ENCODE data around the gene GPR15LG. TPM values are rescaled to one million over a fixed set of nuclear protein-coding genes. Genes with fewer than 3 reads are reported as not detected.

GPR15LG gene
- total RNA-seq, 4 donors from 2014 or later: 23.1 to 83.2 (median 52.2) TPM

- H3K27me3 ChIP-seq: no peaks in the 10 kb centered on the region
- H3K27ac ChIP-seq: no peak overlapping the region
- TF ChIP-seq CTCF (IDR thresholded peaks at IDR 0.05): no peak
- DNase-seq: no peak
- no peak overlapping the region for H3K4me3 ChIP-seq
- peaks cover 0 to 98% (median 0%) of the 10 kb centered on the region in 3 donors for H3K36me3 ChIP-seq
- no peaks in the 10 kb centered on the region for H3K4me1 ChIP-seq
- H3K9me3 ChIP-seq: no peaks in the 10 kb centered on the region
These were observed 23.7 kb upstream of the GPR15LG start for GRCh38 chr10:84149854-84150253.

- peaks cover 0 to 76% (median 0%) of the 10 kb centered on the region in 3 donors for H3K36me3 ChIP-seq
These were observed 20.8 kb upstream of the GPR15LG start for GRCh38 chr10:84152769-84153168.

GRCh38 chr10:84155521-84155920, 18.1 kb upstream of the GPR15LG start:
- H3K4me1 ChIP-seq: peaks cover 0 to 10% (median 0%) of the 10 kb centered on the region in 4 donors
- peaks cover 0 to 49% (median 0%) of the 10 kb centered on the region in 3 donors for H3K36me3 ChIP-seq
- no peak overlapping the region for H3K4me3 ChIP-seq
- H3K9me3 ChIP-seq: no peaks in the 10 kb centered on the region
- no peak for DNase-seq
- H3K27ac ChIP-seq: no peak overlapping the region
- H3K27me3 ChIP-seq: no peaks in the 10 kb centered on the region
- TF ChIP-seq CTCF (IDR thresholded peaks at IDR 0.05): no peak
- TF ChIP-seq POLR2A (IDR thresholded peaks at IDR 0.05): no peak

More at GRCh38 chr10:84152769-84153168, 20.8 kb upstream of the GPR15LG start:
- Histone ChIP-seq H3K4me1 (no peaks in the 10 kb centered on the region), H3K27ac (no peak overlapping the region), H3K27me3 (no peaks in the 10 kb centered on the region), H3K4me3 (no peak overlapping the region), H3K9me3 (no peaks in the 10 kb centered on the region)
- DNase-seq: no peak
- TF ChIP-seq POLR2A (IDR thresholded peaks at IDR 0.05) (no peak), CTCF (IDR thresholded peaks at IDR 0.05) (no peak)

GRCh38 chr10:84156009-84156408, 17.6 kb upstream of the GPR15LG start:
- TF ChIP-seq CTCF (IDR thresholded peaks at IDR 0.05): no peak
- TF ChIP-seq POLR2A (IDR thresholded peaks at IDR 0.05): no peak
- no peaks in the 10 kb centered on the region for H3K9me3 ChIP-seq
- H3K4me3 ChIP-seq: no peak overlapping the region
- H3K27ac ChIP-seq: no peak overlapping the region
- H3K36me3 ChIP-seq: peaks cover 0 to 44% (median 0%) of the 10 kb centered on the region in 3 donors
- H3K4me1 ChIP-seq: peaks cover 0 to 10% (median 0%) of the 10 kb centered on the region in 4 donors
- no peaks in the 10 kb centered on the region for H3K27me3 ChIP-seq
- DNase-seq: no peak

GRCh38 chr10:84156768-84157167, 16.8 kb upstream of the GPR15LG start:
- TF ChIP-seq CTCF (IDR thresholded peaks at IDR 0.05) (no peak), POLR2A (IDR thresholded peaks at IDR 0.05) (no peak)
- Histone ChIP-seq H3K27me3 (no peaks in the 10 kb centered on the region), H3K9me3 (no peaks in the 10 kb centered on the region), H3K36me3 (peaks cover 0 to 36% (median 0%) of the 10 kb centered on the region in 3 donors), H3K4me1 (peaks cover 0 to 10% (median 0%) of the 10 kb centered on the region in 4 donors), H3K4me3 (no peak overlapping the region), H3K27ac (no peak overlapping the region)
- DNase-seq: no peak

- no peaks in the 10 kb centered on the region for H3K27me3 ChIP-seq
- no peak overlapping the region for H3K27ac ChIP-seq
- H3K4me1 ChIP-seq: peaks cover 0 to 10% (median 0%) of the 10 kb centered on the region in 4 donors
- no peak overlapping the region for H3K4me3 ChIP-seq
- no peak for TF ChIP-seq CTCF (IDR thresholded peaks at IDR 0.05)
- no peak for TF ChIP-seq POLR2A (IDR thresholded peaks at IDR 0.05)
- H3K36me3 ChIP-seq: peaks cover 0 to 23% (median 0%) of the 10 kb centered on the region in 3 donors
- no peaks in the 10 kb centered on the region for H3K9me3 ChIP-seq
- DNase-seq: no peak
These were observed 15.5 kb upstream of the GPR15LG start for GRCh38 chr10:84158061-84158460.

Measured in Peyer's patch (tissue), 4 donors.